ENCODE results near the gene SDR42E1. TPM values are rescaled to one million over a fixed set of nuclear protein-coding genes. Genes with fewer than 3 reads are reported as not detected.
A peak's percentile ranks its signal among the peaks of the same experiment; 100 is the strongest.

SDR42E1 gene
- total and polyA plus RNA-seq, 10 of the 15 experiments (the other 5 are each of a cell fraction or from before 2014, with no cell fraction given), result 1.4 to 5.5 (median 2.3) TPM

GRCh38 chr16:81939164-81940056 is 71.9 kb downstream of the SDR42E1 start:
- in situ Hi-C loops (cut with MboI), result no loop called here
- POLR2A ChIA-PET, result no interaction called here
- WGBS (ENCODE audit: insufficient coverage, insufficient replicate concordance, low lambda C conversion rate, missing lambda C conversion rate), result 85% methylated on average over 6 of the region's 7 CpGs
- no peak overlapping the region for H3K4me3 ChIP-seq
- H2AFZ ChIP-seq (ENCODE audit: control insufficient read depth, low read depth, low read length), result no peak overlapping the region
- no peak overlapping the region for H3K4me2 ChIP-seq (ENCODE audit: control insufficient read depth, insufficient read depth)
- DNase-seq (ENCODE audit: low read depth, low spot score) (no peak), ATAC-seq (no peak), FAIRE-seq (no peak)
- no peaks in the 10 kb centered on the region for H3K4me1 ChIP-seq (ENCODE audit: control insufficient read depth, insufficient read depth, low read length)
- H3K36me3 ChIP-seq (ENCODE audit: control insufficient read depth in 2 of 2, insufficient read depth in 2 of 2, low read length in 1 of 2), result peaks cover 45 to 69% of the 10 kb centered on the region in 2 experiments
- no peaks in the 10 kb centered on the region for H3K27me3 ChIP-seq (replicated peaks in 1 of 2; ENCODE audit: control insufficient read depth in 2 of 2, insufficient read depth in 2 of 2, low read length in 1 of 2)
- TF ChIP-seq SREBF2 (IDR thresholded peaks at IDR 0.05; ENCODE audit: low read length) (no peak), EZH2 (IDR thresholded peaks at IDR 0.05; ENCODE audit: borderline replicate concordance, control insufficient read depth, low read depth, low read length) (no peak), RB1 (IDR thresholded peaks at IDR 0.05; ENCODE audit: borderline replicate concordance) (no peak), HDAC2 (IDR thresholded peaks at IDR 0.05) (no peak), POLR2A (IDR thresholded peaks at IDR 0.05; ENCODE audit: low read depth, low read length) (peak; percentile 26; the same call in 1 of the 2 replicates), POLR2AphosphoS5 (IDR thresholded peaks at IDR 0.05; ENCODE audit: low read length) (peak; percentile 17; the same call in 1 of the 2 replicates), CHD4 (IDR thresholded peaks at IDR 0.05) (no peak), SP1 (IDR thresholded peaks at IDR 0.05; ENCODE audit: low read depth, low read length) (no peak), MEF2B (IDR thresholded peaks at IDR 0.05; ENCODE audit: partially characterized antibody, poor library complexity, severe bottlenecking) (no peak)
- TF ChIP-seq, protein P1, sequence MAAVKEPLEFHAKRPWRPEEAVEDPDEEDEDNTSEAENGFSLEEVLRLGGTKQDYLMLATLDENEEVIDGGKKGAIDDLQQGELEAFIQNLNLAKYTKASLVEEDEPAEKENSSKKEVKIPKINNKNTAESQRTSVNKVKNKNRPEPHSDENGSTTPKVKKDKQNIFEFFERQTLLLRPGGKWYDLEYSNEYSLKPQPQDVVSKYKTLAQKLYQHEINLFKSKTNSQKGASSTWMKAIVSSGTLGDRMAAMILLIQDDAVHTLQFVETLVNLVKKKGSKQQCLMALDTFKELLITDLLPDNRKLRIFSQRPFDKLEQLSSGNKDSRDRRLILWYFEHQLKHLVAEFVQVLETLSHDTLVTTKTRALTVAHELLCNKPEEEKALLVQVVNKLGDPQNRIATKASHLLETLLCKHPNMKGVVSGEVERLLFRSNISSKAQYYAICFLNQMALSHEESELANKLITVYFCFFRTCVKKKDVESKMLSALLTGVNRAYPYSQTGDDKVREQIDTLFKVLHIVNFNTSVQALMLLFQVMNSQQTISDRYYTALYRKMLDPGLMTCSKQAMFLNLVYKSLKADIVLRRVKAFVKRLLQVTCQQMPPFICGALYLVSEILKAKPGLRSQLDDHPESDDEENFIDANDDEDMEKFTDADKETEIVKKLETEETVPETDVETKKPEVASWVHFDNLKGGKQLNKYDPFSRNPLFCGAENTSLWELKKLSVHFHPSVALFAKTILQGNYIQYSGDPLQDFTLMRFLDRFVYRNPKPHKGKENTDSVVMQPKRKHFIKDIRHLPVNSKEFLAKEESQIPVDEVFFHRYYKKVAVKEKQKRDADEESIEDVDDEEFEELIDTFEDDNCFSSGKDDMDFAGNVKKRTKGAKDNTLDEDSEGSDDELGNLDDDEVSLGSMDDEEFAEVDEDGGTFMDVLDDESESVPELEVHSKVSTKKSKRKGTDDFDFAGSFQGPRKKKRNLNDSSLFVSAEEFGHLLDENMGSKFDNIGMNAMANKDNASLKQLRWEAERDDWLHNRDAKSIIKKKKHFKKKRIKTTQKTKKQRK (IDR thresholded peaks at IDR 0.05; ENCODE audit: low read depth, low read length), result no peak
- TF ChIP-seq, protein P2, sequence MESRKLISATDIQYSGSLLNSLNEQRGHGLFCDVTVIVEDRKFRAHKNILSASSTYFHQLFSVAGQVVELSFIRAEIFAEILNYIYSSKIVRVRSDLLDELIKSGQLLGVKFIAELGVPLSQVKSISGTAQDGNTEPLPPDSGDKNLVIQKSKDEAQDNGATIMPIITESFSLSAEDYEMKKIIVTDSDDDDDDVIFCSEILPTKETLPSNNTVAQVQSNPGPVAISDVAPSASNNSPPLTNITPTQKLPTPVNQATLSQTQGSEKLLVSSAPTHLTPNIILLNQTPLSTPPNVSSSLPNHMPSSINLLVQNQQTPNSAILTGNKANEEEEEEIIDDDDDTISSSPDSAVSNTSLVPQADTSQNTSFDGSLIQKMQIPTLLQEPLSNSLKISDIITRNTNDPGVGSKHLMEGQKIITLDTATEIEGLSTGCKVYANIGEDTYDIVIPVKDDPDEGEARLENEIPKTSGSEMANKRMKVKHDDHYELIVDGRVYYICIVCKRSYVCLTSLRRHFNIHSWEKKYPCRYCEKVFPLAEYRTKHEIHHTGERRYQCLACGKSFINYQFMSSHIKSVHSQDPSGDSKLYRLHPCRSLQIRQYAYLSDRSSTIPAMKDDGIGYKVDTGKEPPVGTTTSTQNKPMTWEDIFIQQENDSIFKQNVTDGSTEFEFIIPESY (IDR thresholded peaks at IDR 0.05), result no peak
- no peak overlapping the region for H3K9ac ChIP-seq (ENCODE audit: control insufficient read depth, insufficient read depth, low read length)
- SMC1A ChIA-PET (ENCODE audit: uncharacterized antibody, unreplicated experiment), result interaction anchor here (1.4 kb wide), 1 partner anchor 291 kb away, joined by 3 read pairs; no protein-coding TSS in a partner anchor
- H3K9me3 ChIP-seq (replicated peaks; ENCODE audit: control insufficient read depth, insufficient read depth, low read length), result no peaks in the 10 kb centered on the region
- no peaks in the 10 kb centered on the region for H3K79me2 ChIP-seq (ENCODE audit: control insufficient read depth, insufficient read depth, low read length)
- H3K27ac ChIP-seq (ENCODE audit: control insufficient read depth, insufficient read depth), result no peak overlapping the region
- H4K20me1 ChIP-seq (ENCODE audit: control insufficient read depth, insufficient read depth), result no peaks in the 10 kb centered on the region
- CTCF ChIA-PET, result interaction anchor here (1.5 kb wide), 1 partner anchor 291 kb away, joined by 4 read pairs; no protein-coding TSS in a partner anchor
- intact Hi-C loops (cut with micrococcal nuclease; ENCODE audit: unreplicated experiment), result loop anchor here (5.0 kb wide), 1 partner anchor 293 kb away; no protein-coding TSS in a partner anchor
- no TSS peak for BruUV-seq (replicated peaks)
- RAD21 ChIA-PET (ENCODE audit: unreplicated experiment), result no interaction called here
